Kidney (tissue), 14 donors: Measurements from ENCODE around the gene ZNF521. TPM values are rescaled to one million over a fixed set of nuclear protein-coding genes. Genes with fewer than 3 reads are reported as not detected.

Source experiments
- DNase-seq, 5 donors: peaks; one replicate each; pipeline ENCODE4 v3.0.0-alpha.2; 2013 to 2020
- FAIRE-seq: peaks from 2 replicates; lab custom pipeline; 2012; peaks lifted over from hg19 to GRCh38; lab: Jason Lieb, UNC
- H3K27ac ChIP-seq, 2 donors: one replicate each; pipeline ENCODE4 v1.7.0; 2013; ENCODE audit warnings: low read depth in 2 of 2, low read length in 2 of 2, inconsistent platforms in 1 of 2
- H3K27me3 ChIP-seq: one replicate; pipeline ENCODE4 v1.7.1; 2013; ENCODE audit warnings: low read length, inconsistent platforms; ENCODE audit not compliant: control insufficient read depth, insufficient read depth
- H3K36me3 ChIP-seq, 3 donors: one replicate each; pipeline versions ENCODE4 v1.7.0 to v1.7.1; 2013; ENCODE audit warnings: low read length in 3 of 3, control low read depth in 1 of 3, inconsistent platforms in 1 of 3; ENCODE audit not compliant: insufficient read depth in 3 of 3, control insufficient read depth in 2 of 3
- H3K4me1 ChIP-seq, 3 donors: one replicate each; pipeline versions ENCODE4 v1.7.0 to v1.7.1; 2013; ENCODE audit warnings: low read length in 3 of 3, inconsistent platforms in 1 of 3, low read depth in 1 of 3; ENCODE audit not compliant: control insufficient read depth in 2 of 3, insufficient read depth in 2 of 3
- H3K4me3 ChIP-seq, 3 donors: one replicate each; pipeline versions ENCODE4 v1.7.0 to v1.8.1; 2013; ENCODE audit warnings: low read length in 3 of 3, control low read depth in 1 of 3, inconsistent platforms in 1 of 3
- H3K9ac ChIP-seq, 3 donors: one replicate each; pipeline versions ENCODE4 v1.7.0 to v1.7.1; 2013; ENCODE audit warnings: low read length in 3 of 3, control low read depth in 1 of 3, inconsistent platforms in 1 of 3
- H3K9me3 ChIP-seq, 3 donors: one replicate each; pipeline versions ENCODE4 v1.7.0 to v1.7.1; 2013; ENCODE audit warnings: low read length in 3 of 3, control low read depth in 1 of 3, inconsistent platforms in 1 of 3; ENCODE audit not compliant: control insufficient read depth in 2 of 3, insufficient read depth in 1 of 3
- CTCF ChIP-seq: IDR thresholded peaks from 3 replicates; pipeline ENCODE4 v1.5.1; 2012; ENCODE audit warnings: mild to moderate bottlenecking, moderate library complexity, borderline replicate concordance; ENCODE audit not compliant: insufficient read depth; ENCODE audit errors: extremely low read depth
- intact Hi-C: fragments of 100-400 bp; cut with DNase I; formaldehyde crosslinking; loops from one replicate; pipeline ENCODE4 v1.11.1; 2022
- polyA plus RNA-seq: library from polyadenylated mRNA; stranded (reverse); fragments of 350-450 nt; fragmentation: Illumina TruSeq; extraction: RNeasy Lipid Tissue Mini Kit (QIAGEN cat#74804); gene quantifications from one replicate; pipeline ENCODE4 v1.2.3, GENCODE V29; 2014; ENCODE audit warnings: low read depth, low replicate concordance; ENCODE audit not compliant: insufficient read depth
- total RNA-seq: library from RNA; stranded (reverse); fragmentation: NEBNext Ultra II Directional; extraction: Animal tissue kit (Norgen Biotek cat#: 25700); gene quantifications from one replicate; pipeline ENCODE4 v1.2.1, GENCODE V29; 2021
- donor health status: control.
- donor health status: control.
- donor health status: control.
- donor health status: control.
- donor health status: control.
- donor health status: DM: yes; HTN: yes; CAD: no.
- donor health status: Normal renal cell carcinoma (clear cell type).

ZNF521 gene
- total and polyA plus RNA-seq, 2 donors from 2014 or later, result 1.8 to 18.0 TPM

- no peak overlapping the region for H3K4me3 ChIP-seq
- intact Hi-C loops, result no loop called here
- no peak for TF ChIP-seq CTCF
- no peak overlapping the region for H3K27ac ChIP-seq
- no peaks in the 10 kb centered on the region for H3K9me3 ChIP-seq
- no peak overlapping the region for H3K9ac ChIP-seq
- peak; percentile 82 for FAIRE-seq
- no peak for DNase-seq
- no peaks in the 10 kb centered on the region for H3K4me1 ChIP-seq
- no peaks in the 10 kb centered on the region for H3K36me3 ChIP-seq
- H3K27me3 ChIP-seq, result no peaks in the 10 kb centered on the region
Measured at GRCh38 chr18:25044694-25045093, 307.3 kb downstream of the ZNF521 start.

- no peaks in the 10 kb centered on the region for H3K9me3 ChIP-seq
- H3K36me3 ChIP-seq, result no peaks in the 10 kb centered on the region
- no peaks in the 10 kb centered on the region for H3K27me3 ChIP-seq
- no peak overlapping the region for H3K9ac ChIP-seq
- no peak overlapping the region for H3K27ac ChIP-seq
- no peak for FAIRE-seq
- no peak overlapping the region for H3K4me3 ChIP-seq
- intact Hi-C loops, result no loop called here
- TF ChIP-seq CTCF, result no peak
- H3K4me1 ChIP-seq, result no peaks in the 10 kb centered on the region
- DNase-seq, result no peak
Measured at GRCh38 chr18:25043104-25043503, 308.9 kb downstream of the ZNF521 start.

GRCh38 chr18:25042641-25043051, 309.3 kb downstream of the ZNF521 start:
- Histone ChIP-seq H3K9ac (no peak overlapping the region), H3K9me3 (no peaks in the 10 kb centered on the region), H3K4me1 (no peaks in the 10 kb centered on the region), H3K27ac (no peak overlapping the region), H3K27me3 (no peaks in the 10 kb centered on the region), H3K36me3 (no peaks in the 10 kb centered on the region), H3K4me3 (no peak overlapping the region)
- intact Hi-C loops, result no loop called here
- TF ChIP-seq CTCF, result no peak
- no peak for FAIRE-seq
- DNase-seq, result no peak

- TF ChIP-seq CTCF, result no peak
- Histone ChIP-seq H3K4me3 (no peak overlapping the region), H3K4me1 (no peaks in the 10 kb centered on the region), H3K9me3 (no peaks in the 10 kb centered on the region), H3K36me3 (no peaks in the 10 kb centered on the region), H3K27ac (no peak overlapping the region), H3K27me3 (no peaks in the 10 kb centered on the region), H3K9ac (no peak overlapping the region)
- no peak for DNase-seq
- FAIRE-seq, result no peak
- intact Hi-C loops, result no loop called here
Measured at GRCh38 chr18:25039781-25040180, 312.2 kb downstream of the ZNF521 start.
